22Rv1 (cell line): ENCODE results near the gene TNRC6C.

Source experiments
- H3K27ac ChIP-seq: fragments of 450-650 bp; 2 replicates; pipeline ENCODE4 v1.5.1; 2017
- CTCF ChIP-seq: fragments of 450-650 bp; IDR thresholded peaks from 2 replicates; pipeline ENCODE4 v1.5.1; 2017; ENCODE audit warnings: mild to moderate bottlenecking
- ZFX ChIP-seq: fragments of 450-650 bp; IDR thresholded peaks from 2 replicates; pipeline ENCODE4 v1.6.1; 2017; ENCODE audit warnings: antibody characterized with exemption, borderline replicate concordance

Gene TNRC6C

GRCh38 chr17:78095035-78095434 is 136.5 kb downstream of the TNRC6C start:
- no peak overlapping the region for H3K27ac ChIP-seq
- TF ChIP-seq CTCF (no peak), ZFX (no peak)

GRCh38 chr17:78096093-78096492 is 137.6 kb downstream of the TNRC6C start:
- no peak overlapping the region for H3K27ac ChIP-seq
- no peak for TF ChIP-seq CTCF
- no peak for TF ChIP-seq ZFX

- TF ChIP-seq CTCF: no peak
- TF ChIP-seq ZFX: no peak
Measured at GRCh38 chr17:78101112-78101511, 142.6 kb downstream of the TNRC6C start.

GRCh38 chr17:78101542-78101941 is 143.0 kb downstream of the TNRC6C start:
- TF ChIP-seq CTCF (no peak), ZFX (no peak)
- H3K27ac ChIP-seq: no peak overlapping the region

More at GRCh38 chr17:78101112-78101511, 142.6 kb downstream of the TNRC6C start:
- no peak overlapping the region for H3K27ac ChIP-seq

- peak overlapping the region; percentile 23; the same call in 1 of the 2 replicates for H3K27ac ChIP-seq
- TF ChIP-seq ZFX (no peak), CTCF (no peak)
Measured at GRCh38 chr17:78103311-78103710, 144.8 kb downstream of the TNRC6C start.

GRCh38 chr17:78104540-78104941 is 146.0 kb downstream of the TNRC6C start:
- TF ChIP-seq CTCF (no peak), ZFX (no peak)
- 0 out of 2 replicates have a peak overlapping the region, but pooled peaks have one; percentile 23 for H3K27ac ChIP-seq

GRCh38 chr17:78105101-78105500 is 146.6 kb downstream of the TNRC6C start:
- TF ChIP-seq ZFX: no peak
- TF ChIP-seq CTCF: no peak
- peak overlapping the region; percentile 40 for H3K27ac ChIP-seq
